ENCODE results near the gene CYP2W1. TPM values are rescaled to one million over a fixed set of nuclear protein-coding genes. Genes with fewer than 3 reads are reported as not detected.

The CYP2W1 gene
- total RNA-seq, 2 experiments from 2014 or later, result not detected

- H3K27ac ChIP-seq (ENCODE audit: low read depth in 1 of 2, low read length in 2 of 2), result no peak overlapping the region
- CTCF ChIA-PET, result no interaction called here
- no peaks in the 10 kb centered on the region for H3K9me3 Mint-ChIP-seq
These were observed 29.2 kb downstream of the CYP2W1 start for GRCh38 chr7:1012004-1012715.

GRCh38 chr7:1012716-1013095, 29.7 kb downstream of the CYP2W1 start:
- Mint-ChIP-seq H3K27me3 (no peaks in the 10 kb centered on the region), H3K27ac (no peak overlapping the region), H3K4me3 (no peak overlapping the region), H3K9me3 (no peaks in the 10 kb centered on the region), H3K36me3 (ENCODE audit: low read depth) (peaks cover 9% of the 10 kb centered on the region), H3K4me1 (ENCODE audit: low read depth) (peaks cover 7% of the 10 kb centered on the region)
- intact Hi-C loops (cut with DNase I, micrococcal nuclease), result no loop called here
- Histone ChIP-seq H3K4me3 (ENCODE audit: low read length) (no peak overlapping the region), H3K27me3 (ENCODE audit: control insufficient read depth in 1 of 2, insufficient read depth in 2 of 2, low read length in 2 of 2) (no peaks in the 10 kb centered on the region), H3K4me1 (ENCODE audit: insufficient read depth, low read length) (peaks cover 29% of the 10 kb centered on the region), H3K36me3 (ENCODE audit: insufficient read depth, low read length) (peaks cover 13% of the 10 kb centered on the region), H3K9me3 (ENCODE audit: control insufficient read depth in 1 of 2, insufficient read depth in 1 of 2, low read length in 2 of 2) (peaks cover 0 to 19% of the 10 kb centered on the region in 2 experiments), H3K27ac (ENCODE audit: low read depth in 1 of 2, low read length in 2 of 2) (no peak overlapping the region)
- ChIA-PET CTCF (no interaction called here), POLR2A (no interaction called here)
- ATAC-seq (ENCODE audit: poor library complexity) (no peak), DNase-seq (no peak)
- no peak for TF ChIP-seq CTCF (IDR thresholded peaks at IDR 0.05)

More at GRCh38 chr7:1012004-1012715, 29.2 kb downstream of the CYP2W1 start:
- ATAC-seq (ENCODE audit: poor library complexity) (no peak), DNase-seq (no peak)
- H3K36me3 ChIP-seq (ENCODE audit: insufficient read depth, low read length), result peaks cover 16% of the 10 kb centered on the region
- H3K9me3 ChIP-seq (ENCODE audit: control insufficient read depth in 1 of 2, insufficient read depth in 1 of 2, low read length in 2 of 2), result peaks cover 0 to 19% of the 10 kb centered on the region in 2 experiments
- POLR2A ChIA-PET, result no interaction called here
- H3K27me3 Mint-ChIP-seq, result no peaks in the 10 kb centered on the region
- peaks cover 29% of the 10 kb centered on the region for H3K4me1 ChIP-seq (ENCODE audit: insufficient read depth, low read length)
- no peak overlapping the region for H3K4me3 ChIP-seq (ENCODE audit: low read length)
- no peak for TF ChIP-seq CTCF (IDR thresholded peaks at IDR 0.05)
- H3K27me3 ChIP-seq (ENCODE audit: control insufficient read depth in 1 of 2, insufficient read depth in 2 of 2, low read length in 2 of 2), result no peaks in the 10 kb centered on the region
- H3K27ac Mint-ChIP-seq, result peak overlapping the region; percentile 67
- H3K4me1 Mint-ChIP-seq (ENCODE audit: low read depth), result peaks cover 7% of the 10 kb centered on the region
- H3K36me3 Mint-ChIP-seq (ENCODE audit: low read depth), result peaks cover 9% of the 10 kb centered on the region
- no peak overlapping the region for H3K4me3 Mint-ChIP-seq
- intact Hi-C loops (cut with DNase I, micrococcal nuclease), result no loop called here

- POLR2A ChIA-PET, result no interaction called here
- no peaks in the 10 kb centered on the region for H3K27me3 Mint-ChIP-seq
- intact Hi-C loops (cut with DNase I, micrococcal nuclease), result no loop called here
These were observed 30.6 kb downstream of the CYP2W1 start for GRCh38 chr7:1013581-1013980.

More at GRCh38 chr7:1013581-1013980, 30.6 kb downstream of the CYP2W1 start:
- CTCF ChIA-PET, result no interaction called here
- Mint-ChIP-seq H3K9me3 (no peaks in the 10 kb centered on the region), H3K4me3 (no peak overlapping the region), H3K36me3 (ENCODE audit: low read depth) (peaks cover 15% of the 10 kb centered on the region), H3K4me1 (ENCODE audit: low read depth) (peaks cover 15% of the 10 kb centered on the region), H3K27ac (no peak overlapping the region)
- Histone ChIP-seq H3K36me3 (ENCODE audit: insufficient read depth, low read length) (peaks cover 9% of the 10 kb centered on the region), H3K27me3 (ENCODE audit: control insufficient read depth in 1 of 2, insufficient read depth in 2 of 2, low read length in 2 of 2) (no peaks in the 10 kb centered on the region), H3K27ac (ENCODE audit: low read depth in 1 of 2, low read length in 2 of 2) (no peak overlapping the region), H3K4me3 (ENCODE audit: low read length) (no peak overlapping the region), H3K9me3 (ENCODE audit: control insufficient read depth in 1 of 2, insufficient read depth in 1 of 2, low read length in 2 of 2) (peaks cover 0 to 19% of the 10 kb centered on the region in 2 experiments), H3K4me1 (ENCODE audit: insufficient read depth, low read length) (peaks cover 35% of the 10 kb centered on the region)
- no peak for ATAC-seq (ENCODE audit: poor library complexity)
- DNase-seq, result no peak
- TF ChIP-seq CTCF (IDR thresholded peaks at IDR 0.05), result no peak

All from CD4-positive, alpha-beta T cell (primary cell).